ENCODE results near the gene UBE2L6.
"Not testable (repeated sequence)": the region's sequence is repeated elsewhere in the genome, so short reads cannot be mapped to it uniquely, and the experiment has no call there.

The UBE2L6 gene

DNA sequence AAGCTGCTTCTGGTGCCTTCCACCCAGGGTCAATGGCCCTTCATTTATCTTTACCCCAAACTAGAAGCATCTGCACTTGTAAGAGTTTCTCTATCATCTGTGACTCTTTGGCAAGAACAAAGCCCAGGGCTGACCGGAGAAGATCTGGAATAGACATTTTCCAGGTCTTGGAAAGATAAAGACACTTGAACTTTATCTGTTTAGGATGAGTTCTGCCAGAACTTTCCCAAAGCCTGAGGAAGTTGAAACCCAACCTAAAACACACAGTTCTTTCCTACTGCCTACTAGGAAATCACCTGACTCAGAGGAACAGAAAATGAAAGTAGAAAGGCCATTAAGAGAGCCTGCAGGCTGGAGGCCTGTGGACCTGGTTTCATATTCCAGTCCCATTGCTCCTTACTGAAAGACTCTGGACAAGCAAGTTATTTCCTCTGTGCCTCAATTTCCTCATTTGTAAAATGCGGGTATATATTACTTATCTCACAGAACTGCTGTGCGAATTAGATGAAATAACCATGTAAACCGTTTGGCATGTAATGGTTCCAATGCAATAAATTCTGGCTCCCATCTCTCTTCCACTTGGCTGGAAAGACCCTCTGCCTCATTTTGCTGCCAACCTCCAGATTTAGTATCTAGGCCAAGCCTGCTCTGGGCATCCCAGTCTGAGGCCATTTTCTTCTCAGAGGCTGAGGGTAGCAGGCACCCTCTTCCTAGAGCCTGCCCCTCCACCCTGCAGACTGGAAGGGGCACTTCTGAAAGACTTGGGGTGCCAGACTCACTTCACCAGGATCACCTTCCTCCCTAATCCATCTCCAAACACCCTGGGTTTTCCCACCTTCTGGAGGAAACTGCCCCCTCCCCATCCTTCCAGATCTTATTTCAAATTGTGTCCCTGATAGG, 1.2 kb downstream of the UBE2L6 start:
- DNase-seq, result peak; percentile 93

DNA sequence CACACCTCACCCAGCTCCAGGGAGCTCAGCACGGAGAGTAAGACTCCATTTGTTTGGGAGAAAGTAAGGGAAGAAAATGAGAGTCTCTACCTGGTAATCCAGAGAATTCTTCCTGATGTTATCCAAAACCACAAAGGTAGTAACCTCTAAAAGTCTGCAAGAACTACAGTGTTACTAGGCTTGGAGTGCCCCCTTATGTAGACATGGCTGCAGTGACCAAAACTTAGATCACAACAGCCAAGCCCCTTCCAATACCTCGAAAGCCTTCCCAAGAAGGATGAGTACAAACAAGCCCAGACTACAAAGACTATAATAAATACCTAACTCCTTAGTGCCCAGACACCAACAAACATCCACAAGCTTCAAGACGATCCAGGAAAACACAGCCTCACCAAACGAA, 4.9 kb downstream of the UBE2L6 start:
- DNase-seq, result no peak

DNA sequence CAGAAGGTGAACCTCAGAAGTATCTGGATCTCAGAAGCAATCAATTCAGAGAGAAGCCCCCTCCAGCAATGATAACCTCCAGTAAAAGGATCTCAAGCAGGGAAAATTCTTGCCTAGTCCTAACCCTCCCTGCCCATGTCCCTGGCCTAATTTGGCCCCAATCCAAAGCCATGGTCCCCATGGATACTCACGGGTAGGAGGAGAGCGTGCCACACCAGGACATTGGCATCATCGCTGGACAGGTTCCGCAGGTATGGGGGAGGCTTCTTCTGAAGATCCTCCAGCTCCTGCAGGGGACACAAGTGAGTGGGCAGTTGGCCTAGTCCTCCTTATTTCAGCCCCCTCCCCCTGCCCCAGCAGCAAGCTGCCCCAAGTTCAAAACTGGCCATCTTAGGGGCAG, 7.3 kb downstream of the UBE2L6 start:
- no peak for DNase-seq

DNA sequence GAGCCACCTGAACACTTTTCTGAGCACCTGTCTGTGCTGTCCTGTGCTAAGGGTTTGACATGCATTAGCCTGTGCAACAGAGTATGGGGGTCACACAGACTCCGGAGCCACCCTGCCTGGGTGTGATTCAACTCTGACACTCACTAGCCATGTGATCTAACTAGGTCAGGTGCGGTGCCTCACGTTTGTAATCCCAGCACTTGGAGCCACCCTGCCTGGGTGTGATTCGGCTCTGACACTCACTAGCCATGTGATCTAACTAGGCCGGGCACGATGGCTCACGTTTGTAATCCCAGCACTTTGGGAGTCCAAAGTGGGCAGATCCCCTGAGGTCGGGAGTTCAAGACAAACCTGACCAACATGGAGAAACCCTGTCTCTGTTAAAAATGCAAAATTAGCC, 11.4 kb downstream of the UBE2L6 start:
- DNase-seq, result no peak

DNA sequence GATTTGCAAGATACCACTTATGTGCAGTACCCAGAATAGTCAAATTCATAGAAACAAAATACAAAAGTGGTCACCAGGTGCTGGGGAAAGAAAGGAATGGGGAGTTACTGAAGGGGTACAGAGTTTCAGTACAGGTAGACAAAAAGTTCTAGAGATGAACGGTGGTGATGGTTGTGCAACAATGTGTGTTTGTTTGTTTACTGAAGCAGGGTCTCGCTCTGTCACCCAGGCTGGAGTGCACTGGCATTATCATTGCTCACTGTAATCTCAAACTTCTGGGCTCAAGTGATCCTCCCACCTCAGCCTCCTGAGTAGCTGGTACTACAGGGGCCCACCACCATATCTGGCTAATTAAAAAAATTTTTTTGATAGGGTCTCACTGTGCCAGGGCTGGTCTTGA, 12.1 kb downstream of the UBE2L6 start:
- no peak for DNase-seq

DNA sequence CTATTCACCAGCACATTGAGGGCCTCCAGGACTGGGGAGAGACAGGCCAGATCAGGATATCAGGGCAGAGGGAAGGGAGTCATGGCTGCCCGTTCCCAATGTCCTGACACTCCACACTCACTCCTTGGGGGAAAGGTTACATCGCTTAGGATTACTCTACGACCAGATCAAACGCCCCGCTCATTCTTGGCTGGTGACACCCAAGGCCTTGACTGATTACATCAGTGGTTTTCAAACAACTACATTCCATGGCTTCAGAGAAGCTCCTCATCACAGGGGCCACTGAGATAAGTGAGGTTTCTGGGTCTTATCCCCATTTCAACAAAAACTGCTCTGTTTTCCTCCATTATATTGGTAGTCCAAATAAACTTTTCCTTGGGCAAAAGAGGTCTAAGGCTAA, 15.0 kb downstream of the UBE2L6 start:
- no peak for DNase-seq

DNA sequence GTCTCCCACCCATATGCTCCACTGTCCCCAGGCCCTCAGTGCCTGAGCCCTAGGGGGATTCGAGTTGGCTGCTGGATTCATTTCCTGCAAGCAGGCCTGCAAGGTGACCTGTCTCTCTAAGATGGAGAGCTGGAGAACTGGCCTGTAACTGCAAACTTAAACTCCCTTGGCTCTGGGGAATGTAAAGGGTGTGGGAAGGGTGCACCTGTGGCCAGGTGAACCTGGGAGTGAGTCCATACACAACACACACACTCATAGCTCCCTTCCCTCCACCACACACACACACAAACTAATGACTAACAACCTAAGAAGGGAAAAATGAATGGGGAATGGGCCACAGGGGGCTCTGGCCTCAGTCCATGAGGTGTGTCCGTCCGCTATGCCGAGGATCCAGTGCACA, 15.5 kb downstream of the UBE2L6 start:
- no peak for DNase-seq

DNA sequence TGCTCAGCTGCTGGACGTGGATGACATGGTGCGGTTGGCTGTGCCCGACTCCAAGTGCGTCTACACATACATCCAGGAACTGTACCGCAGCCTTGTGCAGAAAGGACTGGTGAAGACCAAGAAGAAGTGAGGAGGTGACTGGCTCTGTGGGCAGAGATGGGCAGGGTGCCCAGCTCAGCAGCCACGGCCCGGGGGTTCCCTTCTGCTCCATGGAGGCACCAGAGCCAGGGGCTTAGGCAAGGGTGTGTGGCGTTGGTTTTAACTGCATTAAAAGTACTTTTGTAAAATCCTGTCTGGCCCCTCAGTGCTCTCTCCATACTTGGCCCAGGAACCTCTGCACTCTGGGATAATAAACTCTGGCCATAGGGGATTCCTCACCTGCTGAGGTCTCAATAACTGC, 17.5 kb downstream of the UBE2L6 start:
- DNase-seq, result no peak

DNA sequence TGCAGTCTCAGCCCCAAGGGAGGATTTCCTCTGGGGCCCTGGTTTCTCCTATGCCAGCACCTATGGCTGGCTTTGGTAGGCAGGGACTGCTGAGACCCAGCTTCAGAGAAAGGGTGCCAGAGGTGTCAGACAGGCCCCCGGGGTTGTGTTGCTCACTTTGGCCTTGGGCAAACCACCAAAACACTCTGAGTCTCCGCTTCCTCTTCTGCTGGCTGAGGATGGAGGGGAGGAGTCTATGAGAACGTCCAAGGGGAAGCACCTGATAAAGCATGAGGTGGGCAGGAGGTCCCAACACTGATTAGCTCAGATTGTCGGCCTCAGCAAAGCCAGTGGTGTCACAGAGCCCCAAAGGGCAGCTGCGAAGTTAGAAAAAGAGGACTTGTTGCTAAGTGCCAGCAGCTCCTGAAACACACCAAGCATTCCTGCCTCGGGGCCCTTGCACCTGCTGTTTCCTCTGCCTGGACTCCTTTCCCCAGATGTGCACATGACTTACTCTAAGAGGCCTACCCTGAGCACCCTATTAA, 19.6 kb downstream of the UBE2L6 start:
- peak; percentile 54 for DNase-seq

DNA sequence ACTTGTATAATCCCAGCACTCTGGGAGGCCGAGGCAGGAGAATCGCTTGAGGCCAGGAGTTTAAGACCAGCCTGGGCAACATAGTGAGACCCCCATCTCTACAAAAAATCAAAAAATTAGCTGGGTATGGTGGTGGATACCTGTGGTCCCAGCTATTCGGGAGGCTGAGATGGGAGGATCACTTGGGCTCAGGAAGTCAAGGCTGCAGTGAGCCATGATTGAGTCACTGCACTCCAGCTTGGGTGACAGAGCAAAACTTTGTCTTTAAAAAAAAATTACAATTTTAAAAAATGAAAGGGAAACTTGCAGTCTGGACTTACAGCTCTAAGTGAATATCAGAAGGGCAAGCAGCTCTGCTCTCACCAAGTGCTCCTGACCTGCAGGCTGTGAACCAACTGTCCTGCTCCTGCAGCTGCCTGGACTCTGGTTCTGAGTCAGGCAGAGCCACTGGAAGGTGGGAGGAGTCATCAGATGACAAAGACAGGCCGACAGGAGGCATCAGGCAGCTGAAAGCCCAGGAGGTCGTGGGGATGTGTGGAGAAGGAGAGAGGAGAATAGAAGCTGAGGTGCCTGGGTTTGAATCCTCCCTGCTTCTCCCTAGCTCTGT, 20.5 kb downstream of the UBE2L6 start:
- peak; percentile 67 for DNase-seq

DNA sequence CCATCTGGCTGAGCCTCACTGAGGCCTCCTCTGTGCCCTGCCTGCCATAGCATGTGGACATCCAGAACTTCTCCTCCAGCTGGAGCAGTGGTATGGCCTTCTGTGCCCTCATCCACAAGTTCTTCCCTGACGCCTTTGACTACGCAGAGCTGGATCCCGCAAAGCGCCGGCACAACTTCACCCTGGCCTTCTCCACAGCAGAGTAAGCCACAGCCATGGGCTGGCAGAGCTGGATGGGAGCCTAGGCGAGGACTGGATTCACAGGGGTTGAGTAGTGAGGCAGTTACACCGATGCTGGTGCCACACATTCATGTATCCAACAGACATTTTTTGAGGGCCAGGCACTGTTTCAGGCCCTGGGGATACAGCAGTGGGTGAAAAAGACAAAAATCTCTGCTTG, 21.0 kb downstream of the UBE2L6 start:
- DNase-seq, result no peak

DNA sequence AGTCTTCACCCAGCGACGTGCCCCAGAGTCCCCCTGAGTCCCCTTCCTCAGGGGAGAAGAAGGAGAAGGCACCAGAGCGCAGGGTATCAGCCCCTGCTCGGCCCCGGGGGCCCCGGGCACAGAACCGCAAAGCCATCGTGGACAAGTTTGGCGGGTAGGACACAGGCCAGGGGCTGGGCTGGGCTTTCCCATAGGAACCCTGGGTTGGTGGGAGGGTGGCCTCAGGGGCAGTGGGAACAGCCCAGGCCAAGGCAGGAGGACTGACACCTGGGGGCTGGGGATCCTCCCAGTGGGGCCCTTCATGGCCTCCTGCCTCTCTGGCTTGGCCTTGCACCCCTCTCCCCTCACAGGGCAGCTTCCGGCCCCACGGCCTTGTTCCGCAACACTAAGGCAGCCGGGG, 21.6 kb downstream of the UBE2L6 start:
- DNase-seq, result no peak

DNA sequence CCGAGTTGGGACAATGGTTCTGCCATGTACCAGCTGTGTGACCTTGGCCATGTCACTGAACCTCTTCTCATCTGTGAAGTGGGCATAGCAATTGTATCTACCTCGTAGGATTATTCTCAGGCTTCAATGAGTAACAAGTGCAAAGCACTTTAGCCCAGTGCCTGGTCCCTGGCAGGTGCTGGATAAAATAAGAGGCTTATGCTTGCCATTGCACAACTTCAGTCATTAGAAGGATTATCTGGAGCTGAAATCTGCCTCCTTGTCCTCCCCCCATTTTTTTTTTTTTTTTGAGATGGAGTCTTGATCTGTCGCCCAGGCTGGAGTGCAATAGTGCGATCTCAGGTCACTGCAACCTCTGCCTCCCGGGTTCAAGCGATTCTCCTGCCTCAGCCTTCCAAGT, 22.9 kb downstream of the UBE2L6 start:
- DNase-seq, result no peak

DNA sequence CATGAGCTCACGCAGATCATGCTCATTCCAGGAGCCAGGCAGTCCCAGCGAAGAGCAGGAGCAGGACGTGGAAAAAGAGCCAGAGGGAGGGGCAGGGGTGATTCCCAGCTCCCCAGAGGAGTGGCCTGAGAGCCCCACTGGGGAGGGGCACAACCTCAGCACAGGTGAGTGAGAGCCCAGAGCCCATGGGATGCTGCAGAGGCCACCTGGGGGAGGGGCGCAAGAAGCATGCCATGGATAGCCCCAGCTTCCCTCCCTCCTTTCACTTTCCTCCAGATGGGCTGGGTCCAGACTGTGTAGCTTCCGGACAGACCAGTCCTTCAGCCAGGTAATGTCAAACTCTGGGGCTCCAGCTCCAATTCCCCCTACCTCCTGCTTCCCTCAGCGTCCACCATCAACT, 23.9 kb downstream of the UBE2L6 start:
- DNase-seq, result no peak

DNA sequence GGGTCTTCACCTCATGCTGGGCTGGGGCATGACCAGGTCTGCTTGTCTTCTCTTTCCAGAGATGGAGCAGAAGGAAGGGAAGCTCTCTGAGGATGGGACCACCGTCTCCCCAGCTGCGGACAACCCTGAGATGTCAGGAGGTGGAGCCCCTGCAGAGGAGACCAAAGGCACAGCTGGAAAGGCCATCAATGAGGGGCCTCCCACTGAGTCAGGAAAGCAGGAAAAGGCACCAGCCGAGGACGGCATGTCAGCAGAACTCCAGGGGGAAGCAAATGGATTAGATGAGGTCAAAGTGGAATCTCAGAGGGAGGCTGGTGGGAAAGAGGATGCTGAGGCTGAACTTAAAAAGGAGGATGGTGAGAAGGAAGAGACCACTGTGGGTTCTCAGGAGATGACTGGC, 24.9 kb downstream of the UBE2L6 start:
- no peak for DNase-seq

DNA sequence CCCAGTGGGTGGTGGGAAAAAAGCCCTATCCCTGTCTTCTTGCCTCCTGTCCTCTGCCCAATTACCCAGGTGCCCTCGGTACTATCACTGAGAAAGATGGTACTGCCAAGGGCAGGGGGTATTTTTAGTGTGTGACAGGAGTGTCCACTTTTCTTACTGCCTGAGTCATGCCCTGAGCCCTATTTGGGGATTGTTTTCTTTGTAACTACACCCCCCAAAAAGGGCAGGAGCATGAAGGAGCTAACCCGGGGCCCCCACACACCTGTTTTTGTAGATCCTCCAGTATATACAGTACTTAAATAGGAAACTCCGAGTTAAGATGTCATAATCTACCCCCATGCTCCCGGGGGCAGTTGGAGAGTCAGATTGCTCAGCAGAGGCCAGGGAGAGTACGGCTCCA, 26.3 kb downstream of the UBE2L6 start:
- DNase-seq, result no peak

DNA sequence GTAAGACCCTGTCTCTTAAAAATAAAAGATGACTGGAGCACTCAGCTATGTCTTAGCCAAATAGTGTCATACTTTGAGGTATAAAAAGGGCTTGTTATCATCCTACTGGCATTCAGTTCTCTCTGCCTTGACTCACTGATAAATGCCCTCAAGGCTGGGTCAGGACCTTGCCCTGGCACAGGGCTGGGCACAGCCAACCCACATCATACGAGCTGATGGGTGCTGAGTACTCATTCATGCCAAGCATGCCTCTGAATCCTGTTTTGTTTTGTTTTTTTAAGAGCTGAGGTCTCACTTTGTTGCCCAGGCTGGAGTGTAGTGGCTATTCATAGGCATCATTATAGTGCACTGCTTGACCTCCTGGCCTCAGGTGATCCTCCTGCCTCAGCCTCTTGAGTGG, 28.1 kb downstream of the UBE2L6 start:
- no peak for DNase-seq

DNA sequence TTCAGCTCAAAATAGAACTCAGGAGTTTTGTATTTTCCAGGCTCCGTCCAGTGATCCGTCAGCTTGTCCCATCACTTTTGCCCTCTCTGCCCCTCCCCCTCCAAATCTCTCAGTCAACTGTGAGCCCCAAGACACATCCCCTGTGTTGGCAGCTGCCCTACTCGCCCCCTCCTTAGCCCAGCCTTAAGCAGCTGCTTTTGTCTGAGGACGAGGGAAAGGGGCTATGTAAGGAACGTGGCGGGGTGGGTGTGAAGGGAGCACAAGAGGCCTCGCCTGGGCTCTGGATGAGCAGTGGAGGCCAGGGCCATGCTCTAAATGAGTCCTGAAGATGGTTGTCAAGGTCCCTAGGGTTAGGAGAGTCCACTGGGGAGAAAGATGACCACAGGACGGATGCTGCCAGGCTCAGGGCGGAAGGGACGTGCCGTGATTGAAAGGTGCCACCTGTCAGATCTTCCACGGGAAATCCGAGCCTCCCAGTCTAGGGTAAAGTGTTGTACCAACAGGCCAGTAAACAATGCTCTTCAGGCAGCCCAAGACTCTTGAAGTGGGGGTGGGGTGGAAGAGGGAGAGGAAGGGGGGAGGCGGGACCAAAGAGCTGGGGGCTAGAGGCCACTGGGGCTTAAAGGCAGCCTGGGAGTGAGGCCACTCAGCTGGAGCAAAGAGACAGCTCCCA, 30.4 kb downstream of the UBE2L6 start, which contains the start of gene SMTNL1:
SMTNL1 (plus strand) TSS at position 649 of the 673 bp plus-strand sequence. CDS start 5,048 bp downstream, outside the sequence.
- DNase-seq, result no peak

DNA sequence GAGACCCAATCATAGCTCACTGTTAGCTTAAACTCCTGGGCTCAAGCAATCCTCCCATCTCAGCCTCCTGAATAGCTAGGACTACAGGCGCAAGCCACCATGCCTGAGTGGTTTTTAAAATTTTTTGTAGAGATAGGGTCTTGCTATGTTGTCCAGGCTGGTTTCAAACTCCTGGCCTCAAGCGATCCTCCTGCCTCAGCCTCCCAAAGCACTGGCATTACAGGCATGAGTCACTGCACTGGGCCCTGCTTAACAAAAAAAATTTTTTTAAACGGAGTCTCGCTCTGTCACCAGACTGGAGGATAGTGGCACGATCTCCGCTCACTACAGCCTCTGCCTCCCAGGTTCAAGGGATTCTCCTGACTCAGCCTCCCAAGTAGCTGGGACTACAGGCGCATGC, 33.0 kb downstream of the UBE2L6 start:
- DNase-seq, result not testable (repeated sequence)

DNA sequence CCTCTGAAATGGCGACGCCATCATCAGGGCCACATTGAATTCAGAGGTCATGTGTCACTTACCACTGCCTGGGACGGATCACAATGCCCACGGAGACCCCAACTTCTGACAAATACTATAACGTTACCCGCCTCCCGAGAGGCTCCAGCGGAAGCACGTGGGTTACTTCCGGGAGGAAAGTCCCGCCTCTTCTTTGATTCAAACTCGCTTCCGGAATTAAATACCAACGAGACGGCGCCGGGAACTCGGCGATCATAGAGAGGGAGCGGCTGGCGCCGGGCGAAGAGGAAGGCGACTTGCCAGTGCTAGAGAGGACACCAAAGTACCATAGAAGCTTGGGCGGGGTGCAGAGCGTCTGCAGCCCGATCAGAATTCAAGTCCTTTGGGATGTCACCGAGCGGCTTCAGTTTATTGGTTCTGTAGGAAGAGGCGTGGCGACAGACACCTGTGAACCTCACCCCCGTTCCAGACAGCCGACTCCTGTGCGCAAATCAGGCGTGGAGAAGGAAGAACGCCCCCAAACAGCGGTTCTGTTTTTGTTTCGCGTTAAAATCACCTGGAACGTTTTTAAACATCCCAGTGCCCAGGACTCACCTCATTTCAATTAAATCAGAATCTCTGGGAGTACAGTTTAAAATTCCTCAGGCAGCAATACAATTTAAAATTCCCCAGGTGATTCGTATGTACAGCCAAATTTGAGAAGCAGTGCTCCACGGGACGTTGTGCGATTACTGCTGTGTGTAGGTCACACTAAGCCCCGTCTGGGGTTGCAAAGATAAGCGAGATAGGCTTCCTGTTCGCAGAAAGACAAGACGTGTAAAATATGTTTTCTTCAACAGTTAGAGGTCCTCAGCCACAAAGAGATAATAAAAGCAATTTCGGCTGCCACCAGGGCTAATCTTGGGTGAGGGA, 36.6 kb downstream of the UBE2L6 start, which contains the start of gene TIMM10:
TIMM10 (minus strand) TSS at position 159 of the 912 bp plus-strand sequence. CDS start 565 bp downstream, outside the sequence.
- peak; percentile 97 for DNase-seq

DNA sequence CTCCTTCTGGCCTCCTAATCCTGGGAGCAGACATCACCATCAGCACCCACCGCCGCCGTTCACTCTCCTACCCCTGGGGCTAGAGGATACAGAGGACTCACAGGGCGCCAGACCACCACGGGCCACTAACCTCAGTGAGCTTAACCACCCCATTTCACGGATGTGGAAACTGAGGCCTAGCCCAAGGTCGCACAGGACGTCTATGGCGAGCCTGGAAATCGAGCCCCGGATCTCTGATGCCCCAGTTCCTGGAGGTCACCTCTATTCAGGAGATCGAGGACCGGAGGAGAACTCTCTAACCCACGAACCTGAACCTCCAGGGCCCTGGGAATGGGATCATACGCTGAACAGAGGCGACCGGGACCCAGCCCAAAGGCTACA, 37.3 kb downstream of the UBE2L6 start:
- no peak for DNase-seq

DNA sequence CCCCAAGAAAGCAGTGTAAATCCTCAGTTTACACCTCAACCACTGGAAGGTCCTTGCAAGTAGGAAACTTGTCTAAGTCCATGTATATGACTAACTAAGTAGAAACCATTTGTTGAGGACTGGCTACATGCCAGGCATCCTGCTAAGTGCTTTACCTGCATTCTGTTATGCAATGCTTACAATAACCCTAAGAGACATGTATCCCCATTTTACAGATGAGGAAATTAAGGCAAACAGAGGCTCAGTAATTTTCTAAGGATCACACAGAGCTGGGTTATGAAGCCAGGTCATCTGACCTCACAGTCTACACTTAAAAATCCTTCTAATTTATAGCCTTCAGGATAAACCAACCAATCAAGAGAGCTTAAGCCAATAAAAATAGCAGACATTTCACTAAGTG, 38.5 kb downstream of the UBE2L6 start:
- DNase-seq, result no peak
